ENCODE results near the gene LARP1. TPM values are rescaled to one million over a fixed set of nuclear protein-coding genes. Genes with fewer than 3 reads are reported as not detected.

Gene LARP1
- polyA plus RNA-seq, 5 donors: 80.8 to 109 (median 94.6) TPM

- DNase-seq: peak; percentile 98 to 99
These were observed 102.5 kb downstream of the LARP1 start for GRCh38 chr5:154857530-154858296.

DNA sequence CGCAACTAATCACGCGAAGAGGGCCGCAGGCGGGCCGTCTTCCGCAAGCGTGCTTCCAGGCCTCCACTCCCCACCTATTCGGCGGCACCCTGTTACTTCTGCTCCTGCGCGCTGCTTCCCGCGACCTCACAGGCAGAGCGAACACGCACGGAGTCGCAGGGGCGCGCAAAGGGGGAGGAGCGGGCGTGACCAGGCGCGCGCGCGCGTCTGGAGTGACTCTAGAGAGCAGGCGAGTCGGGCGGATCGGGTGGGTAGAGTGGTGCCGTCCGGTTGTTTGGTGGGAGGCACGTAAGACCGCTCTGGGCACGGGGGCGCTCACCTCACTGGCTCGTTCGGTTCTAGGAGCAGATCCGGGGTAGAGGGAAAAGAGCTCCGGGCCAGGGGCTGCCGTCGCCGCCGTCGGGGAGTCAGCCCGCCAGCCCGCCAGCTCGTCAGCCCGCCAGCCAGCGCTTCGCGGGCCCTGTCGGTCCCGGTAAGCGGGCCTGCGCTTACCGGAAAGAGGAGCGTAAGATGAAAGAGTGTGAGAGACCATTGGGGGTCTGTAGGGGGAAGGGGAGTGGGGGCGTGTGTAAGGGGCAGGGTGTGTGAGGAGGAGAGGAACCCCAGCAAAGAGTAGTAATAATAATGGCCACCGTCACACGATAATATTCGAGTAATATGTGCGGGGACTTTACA, 103.3 kb downstream of the LARP1 start, which contains the start of gene CNOT8:
Gene CNOT8 (plus strand): TSS at position 331 of the 675 bp plus-strand sequence. CDS start 4,652 bp downstream, outside the sequence.
- peak; percentile 98 for DNase-seq

DNA sequence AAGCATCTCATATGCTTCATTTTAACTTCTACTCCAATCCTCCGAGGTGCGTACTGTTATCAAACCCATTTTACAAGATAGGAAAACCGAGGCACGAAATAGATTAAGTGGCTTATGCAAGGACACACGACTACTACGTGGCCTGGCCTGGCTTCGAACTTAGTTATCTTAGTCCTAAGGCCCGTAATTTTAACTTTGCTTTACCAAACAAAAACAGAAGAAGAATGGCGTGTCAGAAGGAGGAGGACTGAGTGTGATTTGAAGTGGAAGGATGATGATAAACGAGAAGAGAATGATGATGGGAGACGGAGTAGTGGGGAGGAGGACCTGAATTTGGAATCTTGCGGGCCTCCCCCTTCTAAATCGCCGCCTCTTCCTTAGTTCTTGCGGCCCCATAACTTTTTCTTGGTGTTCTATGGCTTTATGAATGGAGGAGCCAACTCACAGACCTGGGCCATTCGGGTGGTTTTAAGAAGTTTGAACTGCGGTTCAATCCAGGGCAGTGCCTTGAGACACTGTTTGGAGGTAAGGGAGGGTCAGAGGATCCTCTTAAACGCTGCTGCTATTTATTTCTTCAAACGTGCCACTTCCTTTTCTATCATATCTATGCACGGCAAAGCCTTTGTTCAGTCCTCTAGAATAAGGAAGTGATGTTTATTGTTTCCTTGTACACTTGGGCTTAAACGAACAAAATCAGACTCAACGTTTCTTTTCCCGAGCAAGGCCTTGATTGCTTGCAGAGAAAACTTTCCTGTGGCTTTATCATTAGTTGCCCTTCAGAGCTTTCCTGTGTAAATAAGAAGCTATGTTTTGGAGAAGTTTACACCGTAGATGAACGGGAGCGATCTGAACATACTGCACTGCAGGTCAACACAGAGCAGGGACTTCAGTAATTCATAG, 104.0 kb downstream of the LARP1 start:
- peak in 1 of 2 donors; percentile 23 for DNase-seq

DNA sequence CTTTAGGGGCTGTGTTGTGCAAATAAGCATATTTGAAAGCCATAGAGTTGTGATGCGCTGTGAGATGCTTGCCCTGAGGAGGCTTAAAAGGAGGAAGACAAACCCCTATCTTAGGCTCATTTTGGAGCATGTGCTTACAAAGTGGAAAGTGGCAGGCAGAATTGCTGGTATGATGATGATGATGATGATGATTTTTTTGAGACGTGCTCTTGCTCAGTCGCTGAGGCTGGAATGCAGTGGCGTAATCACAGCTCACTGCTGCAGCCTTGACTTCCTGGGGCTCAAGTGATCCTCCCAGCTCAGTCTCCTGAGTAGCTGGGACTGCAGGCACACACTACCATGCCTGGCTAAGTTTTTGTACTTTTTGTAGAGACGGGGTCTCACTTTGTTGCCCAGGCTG, 104.9 kb downstream of the LARP1 start:
- DNase-seq: peak; percentile 32 to 40

DNA sequence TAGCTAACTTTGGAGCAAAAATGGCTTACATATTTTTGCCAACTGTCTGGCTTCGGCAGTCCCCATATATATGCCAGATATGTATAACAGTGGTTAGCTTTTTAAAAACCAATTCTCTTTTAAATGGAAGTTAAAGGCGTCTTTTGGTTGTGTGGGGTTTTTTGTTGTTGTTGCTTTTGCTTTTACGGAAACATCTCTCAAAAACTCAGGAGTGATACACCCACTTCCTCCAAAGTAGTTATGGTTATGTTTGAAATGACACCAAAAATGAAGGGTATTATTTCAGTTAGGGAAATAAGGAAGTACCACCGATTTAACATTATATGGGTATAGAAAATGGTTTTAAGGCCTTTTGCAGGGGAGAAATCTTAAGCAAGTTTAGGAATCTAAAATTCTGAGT, 105.6 kb downstream of the LARP1 start:
- no peak for DNase-seq

- no peak for DNase-seq
These were observed 106.8 kb downstream of the LARP1 start for GRCh38 chr5:154861946-154862345.

GRCh38 chr5:154862766-154863165, 107.6 kb downstream of the LARP1 start:
- no peak for DNase-seq

DNA sequence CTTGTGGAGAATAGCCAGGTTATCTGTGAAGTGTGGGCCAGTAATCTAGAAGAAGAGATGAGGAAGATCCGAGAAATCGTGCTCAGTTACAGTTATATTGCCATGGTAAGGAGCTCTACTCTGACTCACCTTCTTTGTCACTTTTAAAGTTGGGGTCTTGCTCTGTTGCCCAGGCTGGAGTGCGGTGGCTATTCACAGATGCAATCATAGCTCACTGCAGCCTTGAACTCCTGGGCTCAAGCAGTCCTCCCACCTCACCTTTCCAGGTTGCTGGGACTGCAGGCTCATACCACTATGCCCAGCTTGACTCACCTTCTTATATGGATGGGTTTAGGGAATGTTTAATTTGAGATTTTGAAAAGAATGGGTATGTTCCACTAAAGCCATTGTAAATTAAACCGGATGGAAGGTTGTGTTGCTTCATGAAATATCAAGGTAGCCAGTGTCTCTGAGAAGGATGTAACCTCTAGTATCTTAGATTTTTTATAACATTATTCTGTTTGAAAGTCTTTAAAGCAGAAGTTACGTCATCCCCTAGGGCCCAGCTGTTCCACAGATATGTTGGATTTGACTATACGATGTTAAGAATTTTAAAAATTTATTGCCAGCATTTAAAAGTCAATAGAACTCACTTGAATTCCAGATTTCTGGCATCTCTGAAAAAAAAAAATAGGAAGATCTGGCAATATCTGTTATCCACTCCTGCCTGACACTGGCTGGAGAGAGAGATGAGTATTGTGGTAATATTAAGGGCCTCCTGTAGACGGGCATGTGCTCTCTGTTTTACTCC, 108.3 kb downstream of the LARP1 start:
- no peak for DNase-seq

GRCh38 chr5:154865466-154866184, 110.4 kb downstream of the LARP1 start:
- DNase-seq: no peak

- DNase-seq: no peak
These were observed 111.7 kb downstream of the LARP1 start for GRCh38 chr5:154866841-154867240.

Other genes with a start within 250 kb of the LARP1 start
- 10 to 100 TPM; 27.9 to 53.8 (median 36.9) TPM for gene FAXDC2, start 95.2 kb downstream of the LARP1 start, polyA plus RNA-seq (ENCODE audit: insufficient read depth in 1 of 5, insufficient read length in 5 of 5, low replicate concordance in 1 of 5)
- 10 to 100 TPM; 74.5 to 97.8 (median 89.9) TPM for gene CNOT8, start 103.2 kb downstream of the LARP1 start, polyA plus RNA-seq (ENCODE audit: insufficient read depth in 1 of 5, insufficient read length in 5 of 5, low replicate concordance in 1 of 5)
- 10 to 100 TPM; 17.5 to 24.5 (median 21.8) TPM for gene GEMIN5, start 182.8 kb downstream of the LARP1 start, polyA plus RNA-seq (ENCODE audit: insufficient read depth in 1 of 5, insufficient read length in 5 of 5, low replicate concordance in 1 of 5)
- gene MRPL22, start 185.7 kb downstream of the LARP1 start, polyA plus RNA-seq (ENCODE audit: insufficient read depth in 1 of 5, insufficient read length in 5 of 5, low replicate concordance in 1 of 5): 10 to 100 TPM; 40.4 to 50.8 (median 47.3) TPM

Measured in right lung (tissue), 5 donors.